GM18909 (cell line): ENCODE measurements around the gene SLC12A7.
"Not testable (repeated sequence)": the region's sequence is repeated elsewhere in the genome, so short reads cannot be mapped to it uniquely, and the experiment has no call there.

Source experiments
- ATAC-seq: cut with Tn5 transposase; IDR thresholded peaks from one replicate; pipeline ENCODE4 v1.9.1; 2021; ENCODE audit warnings: mild to moderate bottlenecking; ENCODE audit not compliant: unreplicated experiment, poor library complexity

The SLC12A7 gene

GRCh38 chr5:1111727-1112289 lies at the start of gene SLC12A7:
Gene SLC12A7, minus strand, starts transcription at chr5:1112063. Its CDS starts 72 bp downstream, at chr5:1111991.
- peak; percentile 74 for ATAC-seq

- no peak for ATAC-seq
These were observed 49.4 kb upstream of the SLC12A7 start for GRCh38 chr5:1161108-1161832.

GRCh38 chr5:1159774-1160406 lies 48.0 kb upstream of the SLC12A7 start:
- ATAC-seq: no peak

- no peak for ATAC-seq
These were observed 47.4 kb upstream of the SLC12A7 start for GRCh38 chr5:1159341-1159675.

GRCh38 chr5:1158647-1159340 lies 46.9 kb upstream of the SLC12A7 start:
- ATAC-seq: no peak

GRCh38 chr5:1157461-1157986 lies 45.7 kb upstream of the SLC12A7 start:
- ATAC-seq: not testable (repeated sequence)

GRCh38 chr5:1156754-1157460 lies 45.0 kb upstream of the SLC12A7 start:
- no peak for ATAC-seq

GRCh38 chr5:1156033-1156753 lies 44.3 kb upstream of the SLC12A7 start:
- ATAC-seq: no peak

- ATAC-seq: no peak
These were observed 43.5 kb upstream of the SLC12A7 start for GRCh38 chr5:1155191-1156032.

GRCh38 chr5:1153428-1153827 lies 41.6 kb upstream of the SLC12A7 start:
- no peak for ATAC-seq

GRCh38 chr5:1152771-1153282 lies 41.0 kb upstream of the SLC12A7 start:
- no peak for ATAC-seq

GRCh38 chr5:1152156-1152555 lies 40.3 kb upstream of the SLC12A7 start:
- no peak for ATAC-seq

GRCh38 chr5:1151316-1151715 lies 39.5 kb upstream of the SLC12A7 start:
- ATAC-seq: no peak

GRCh38 chr5:1150866-1151265 lies 39.0 kb upstream of the SLC12A7 start:
- no peak for ATAC-seq

- ATAC-seq: no peak
These were observed 33.0 kb upstream of the SLC12A7 start for GRCh38 chr5:1144638-1145396.

- ATAC-seq: no peak
These were observed 32.2 kb upstream of the SLC12A7 start for GRCh38 chr5:1144089-1144488.

- no peak for ATAC-seq
These were observed 31.7 kb upstream of the SLC12A7 start for GRCh38 chr5:1143670-1143951.
